K562 (cell line): ENCODE data around the gene SLC38A11. TPM values are rescaled to one million over a fixed set of nuclear protein-coding genes. Genes with fewer than 3 reads are reported as not detected.

Experiments
- ATAC-seq: fragments of 200-7000 bp; cut with Tn5 transposase; 3 replicates; pipeline ENCODE4 v1.9.1; 2020; ENCODE audit warnings: moderate library complexity
- BruUV-seq: library from RNA; stranded (reverse); fragments of 400-500 nt; replicated peaks from 2 replicates; lab custom pipeline; 2021; lab: Mats Ljungman, UMichigan
- CTCF ChIA-PET: fragments of 300-600 bp; formaldehyde crosslinking; extraction: SDS; loops from one replicate; lab custom pipeline; 2021; ENCODE audit warnings: low intra/inter-chr PET ratio; lab: Yijun Ruan, JAX
- POLR2A ChIA-PET: fragments of 300-600, 350-650 bp; sonication (Branson Sonifier 250); formaldehyde crosslinking; extraction: SDS; loops from one replicate; lab custom pipeline; 2021; ENCODE audit warnings: antibody characterized with exemption, inconsistent platforms; lab: Yijun Ruan, JAX
- DNase-seq, 4 experiments: peaks; one replicate each; pipeline versions ENCODE4 v3.0.0 to v3.0.0-alpha.2; 2011 to 2018; ENCODE audit warnings: low spot score in 3 of 4, mixed read lengths in 3 of 4; ENCODE audit errors: extremely low read depth in 1 of 4
- FAIRE-seq: peaks from 2 replicates; lab custom pipeline; 2011; peaks lifted over from hg19 to GRCh38; lab: Jason Lieb, UNC
- H2AFZ ChIP-seq: 2 replicates; pipeline ENCODE4 v1.6.0; 2011; ENCODE audit warnings: low read depth, low read length, control low read depth, inconsistent platforms
- H3K27ac ChIP-seq: fragments of 200-600 bp; 3 replicates; pipeline ENCODE4 v1.8.0; 2011; ENCODE audit warnings: low read depth, mild to moderate bottlenecking, control low read depth, inconsistent platforms, low read length, moderate library complexity, mixed read lengths; ENCODE audit errors: extremely low read depth
- H3K27me3 ChIP-seq, 2 experiments: fragments of 300-600 bp in 1 of 2; 2 replicates in 1 of 2; 3 replicates in 1 of 2; pipeline versions ENCODE4 v1.6.0 to v1.8.0; 2011; ENCODE audit warnings: inconsistent platforms in 2 of 2, low read length in 2 of 2, mild to moderate bottlenecking in 1 of 2, mixed read lengths in 1 of 2, moderate library complexity in 1 of 2; ENCODE audit not compliant: control insufficient read depth in 2 of 2, insufficient read depth in 2 of 2
- H3K36me3 ChIP-seq: fragments of 300-600 bp; 3 replicates; pipeline ENCODE4 v1.8.0; 2011; ENCODE audit warnings: mild to moderate bottlenecking, low read length, inconsistent platforms; ENCODE audit not compliant: control insufficient read depth, insufficient read depth
- H3K4me1 ChIP-seq, 2 experiments: fragments of 200-600 bp in 1 of 2; replicated peaks in 1 of 2; 2 replicates in 1 of 2; 3 replicates in 1 of 2; pipeline versions ENCODE4 v1.5.1 to v1.8.0; 2011; ENCODE audit warnings: inconsistent platforms in 2 of 2, low read length in 2 of 2, mild to moderate bottlenecking in 1 of 2, mixed read lengths in 1 of 2, moderate library complexity in 1 of 2; ENCODE audit not compliant: control insufficient read depth in 2 of 2, insufficient read depth in 2 of 2
- H3K4me2 ChIP-seq: 2 replicates; pipeline ENCODE4 v1.6.1; 2011; ENCODE audit warnings: low read length, control low read depth, inconsistent platforms, mixed read lengths; ENCODE audit not compliant: insufficient read depth
- H3K4me3 ChIP-seq: fragments of 200-600 bp; sonication (generic), shearing (Covaris generic); 2 replicates; pipeline ENCODE4 v1.5.1; 2016; ENCODE audit warnings: control low read depth, inconsistent platforms
- H3K79me2 ChIP-seq: fragments of 200-600 bp; 3 replicates; pipeline ENCODE4 v1.8.0; 2011; ENCODE audit warnings: low read length, inconsistent platforms; ENCODE audit not compliant: control insufficient read depth, insufficient read depth
- H3K9ac ChIP-seq, 2 experiments: 2 replicates each; pipeline versions ENCODE4 v1.6.0 to v1.6.1; 2011; ENCODE audit warnings: low read depth in 2 of 2, low read length in 2 of 2, control low read depth in 1 of 2, inconsistent platforms in 1 of 2, mild to moderate bottlenecking in 1 of 2, mixed read lengths in 1 of 2; ENCODE audit not compliant: insufficient read depth in 1 of 2
- H3K9me1 ChIP-seq: one replicate; pipeline ENCODE4 v1.6.0; 2011; ENCODE audit warnings: inconsistent platforms, mild to moderate bottlenecking, low read length, moderate library complexity; ENCODE audit not compliant: control insufficient read depth, insufficient read depth
- H3K9me3 ChIP-seq: replicated peaks from 2 replicates; pipeline ENCODE4 v1.5.1; 2011; ENCODE audit warnings: low read depth, low read length, inconsistent platforms; ENCODE audit not compliant: control insufficient read depth, insufficient read depth
- H4K20me1 ChIP-seq: replicated peaks from 2 replicates; pipeline ENCODE4 v1.6.1; 2011; ENCODE audit warnings: low read length, inconsistent platforms, mixed read lengths; ENCODE audit not compliant: control insufficient read depth, insufficient read depth
- ATF1 ChIP-seq, 2 experiments: fragments of 450-650 bp in 1 of 2; IDR thresholded peaks; 2 replicates each; pipeline ENCODE4 v1.6.1; 2016; ENCODE audit warnings: missing compliant biosample characterization in 1 of 2, missing genetic modification characterization in 1 of 2
- BCLAF1 ChIP-seq, 2 experiments: fragments of 450-650 bp in 1 of 2; IDR thresholded peaks; 2 replicates each; pipeline ENCODE4 v1.6.1; 2011 to 2017; ENCODE audit warnings: low read depth in 2 of 2, antibody characterized with exemption in 1 of 2, borderline replicate concordance in 1 of 2, low read length in 1 of 2, mild to moderate bottlenecking in 1 of 2, mixed read lengths in 1 of 2; ENCODE audit not compliant: control insufficient read depth in 1 of 2
- C11orf30 ChIP-seq: fragments of 450-650 bp; IDR thresholded peaks from 2 replicates; pipeline ENCODE4 v1.6.1; 2016; ENCODE audit warnings: low read depth, mild to moderate bottlenecking
- ILF3 ChIP-seq: fragments of 450-650 bp; IDR thresholded peaks from 2 replicates; pipeline ENCODE4 v1.6.1; 2018; ENCODE audit warnings: antibody characterized with exemption, mild to moderate bottlenecking, moderate library complexity, borderline replicate concordance
- JUND ChIP-seq, 2 experiments: IDR thresholded peaks; 2 replicates in 1 of 2; 3 replicates in 1 of 2; pipeline ENCODE4 v1.6.1; 2011; ENCODE audit warnings: borderline replicate concordance in 2 of 2, low read depth in 2 of 2, low read length in 2 of 2, improper control_type of control experiment in 1 of 2, missing biosample characterization in 1 of 2, missing genetic modification characterization in 1 of 2, missing genetic modification reagents in 1 of 2
- MTA3 ChIP-seq: fragments of 450-650 bp; formaldehyde crosslinking; IDR thresholded peaks from 2 replicates; pipeline ENCODE4 v1.6.1; 2017; ENCODE audit warnings: mild to moderate bottlenecking, borderline replicate concordance
- NCOA4 ChIP-seq: fragments of 450-650 bp; IDR thresholded peaks from 2 replicates; pipeline ENCODE4 v1.6.1; 2018; ENCODE audit warnings: mild to moderate bottlenecking; ENCODE audit not compliant: partially characterized antibody
- YBX1 ChIP-seq: fragments of 450-650 bp; IDR thresholded peaks from 2 replicates; pipeline ENCODE4 v1.7.1; 2016; ENCODE audit warnings: mild to moderate bottlenecking
- ZNF133 ChIP-seq: fragments of 250-450 bp; sonication (Bioruptor Pico); IDR thresholded peaks from 2 replicates; pipeline ENCODE4 v1.4.0; 2020; ENCODE audit warnings: mild to moderate bottlenecking
- ZNF174 ChIP-seq: fragments of 250-450 bp; sonication (Bioruptor Pico); IDR thresholded peaks from 2 replicates; pipeline ENCODE4 v1.4.0; 2020; ENCODE audit warnings: mild to moderate bottlenecking
- WGBS: fragments of 100-300 bp; shearing (Covaris generic); methylation state at CpG from one replicate; pipeline ENCODE4 v1.1.6; 2016; ENCODE audit warnings: low coverage, mixed read lengths; ENCODE audit not compliant: insufficient coverage; ENCODE audit errors: missing lambda C conversion rate; 5-methylcytosine and 5-hydroxymethylcytosine counted together
- in situ Hi-C: fragments of 300-500 bp; cut with MboI; formaldehyde crosslinking; loops from 4 replicates; pipeline ENCODE4 v1.15.0; 2018; ENCODE audit warnings: inconsistent platforms, mixed read lengths
- intact Hi-C: fragments of 100-400 bp; cut with micrococcal nuclease; formaldehyde crosslinking; loops from 2 replicates; pipeline ENCODE4 v1.14.2; 2022
- polyA plus RNA-seq, 8 experiments: library from polyadenylated mRNA; depleted of rRNA in 4 of 8; stranded (reverse) in 5 of 8; unstranded in 3 of 8; fragments of >200 nt; fragmentation: Nextera tagmentation in 2 of 8; fragmentation: Illumina TruSeq in 1 of 8; extraction: Ambion mirVana in 2 of 8; extraction: Trizol in 1 of 8; gene quantifications; 2 replicates each; pipeline versions ENCODE4 v1.2.1 to v1.2.3, GENCODE V29; 2011 to 2014; ENCODE audit warnings: inconsistent platforms in 1 of 8, missing spikeins in 1 of 8
- total RNA-seq, 7 experiments: library from RNA; depleted of rRNA in 6 of 7; stranded (reverse); fragments of >200 nt in 6 of 7; fragmentation: Illumina TruSeq in 2 of 7; extraction: Trizol in 2 of 7; gene quantifications; 2 replicates each; pipeline versions ENCODE4 v1.2.1 to v1.2.3, GENCODE V29; 2011 to 2021; ENCODE audit warnings: low replicate concordance in 1 of 7
- TF ChIP-seq, protein P1 (sequence below): IDR thresholded peaks from 2 replicates; pipeline ENCODE4 v1.6.1; 2016; ENCODE audit warnings: missing genetic modification characterization, missing compliant biosample characterization
- TF ChIP-seq, protein P2 (sequence below): IDR thresholded peaks from 2 replicates; pipeline ENCODE4 v1.6.1; 2011; ENCODE audit not compliant: insufficient read length; ENCODE audit errors: extremely low read depth

The SLC38A11 gene
- total and polyA plus RNA-seq, 9 of the 15 experiments (the other 6 are each of a cell fraction or from before 2014, with no cell fraction given) = not detected

DNA sequence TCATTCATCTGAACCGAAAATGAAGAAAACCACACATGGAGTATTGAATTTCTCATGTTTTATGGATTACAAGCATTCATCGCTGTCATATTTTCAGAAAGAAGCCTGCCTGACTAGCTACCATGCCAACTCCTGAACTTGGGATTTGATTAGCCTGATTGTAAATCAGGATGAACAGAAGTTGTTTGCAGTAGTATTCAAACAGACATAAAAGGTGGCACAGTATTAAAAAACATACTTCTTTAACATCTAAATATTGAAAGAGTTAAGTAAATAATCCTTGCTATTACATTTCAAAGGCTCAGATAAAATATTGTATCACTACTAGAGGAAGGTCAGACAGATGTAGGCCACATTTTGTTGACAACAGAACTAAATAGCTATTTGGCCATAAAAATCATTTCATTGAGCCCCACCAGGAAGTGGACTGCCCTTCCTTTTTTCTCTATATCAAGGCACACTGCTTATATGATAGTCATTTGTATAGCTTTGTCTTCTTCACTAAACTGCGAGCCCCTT, 21.6 kb downstream of the SLC38A11 start:
- H3K27ac ChIP-seq = no peak overlapping the region
- POLR2A ChIA-PET = no interaction called here
- no peaks in the 10 kb centered on the region for H3K9me1 ChIP-seq
- no peaks in the 10 kb centered on the region for H3K79me2 ChIP-seq
- TF ChIP-seq, protein P1, sequence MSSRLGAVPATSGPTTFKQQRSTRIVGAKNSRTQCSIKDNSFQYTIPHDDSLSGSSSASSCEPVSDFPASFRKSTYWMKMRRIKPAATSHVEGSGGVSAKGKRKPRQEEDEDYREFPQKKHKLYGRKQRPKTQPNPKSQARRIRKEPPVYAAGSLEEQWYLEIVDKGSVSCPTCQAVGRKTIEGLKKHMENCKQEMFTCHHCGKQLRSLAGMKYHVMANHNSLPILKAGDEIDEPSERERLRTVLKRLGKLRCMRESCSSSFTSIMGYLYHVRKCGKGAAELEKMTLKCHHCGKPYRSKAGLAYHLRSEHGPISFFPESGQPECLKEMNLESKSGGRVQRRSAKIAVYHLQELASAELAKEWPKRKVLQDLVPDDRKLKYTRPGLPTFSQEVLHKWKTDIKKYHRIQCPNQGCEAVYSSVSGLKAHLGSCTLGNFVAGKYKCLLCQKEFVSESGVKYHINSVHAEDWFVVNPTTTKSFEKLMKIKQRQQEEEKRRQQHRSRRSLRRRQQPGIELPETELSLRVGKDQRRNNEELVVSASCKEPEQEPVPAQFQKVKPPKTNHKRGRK (tag) = no peak
- TF ChIP-seq ATF1 (CRISPR knock-in tag; IDR thresholded peaks at IDR 0.05) (no peak), ATF1 (tag; IDR thresholded peaks at IDR 0.05) (no peak), NCOA4 (no peak), MTA3 (no peak), JUND (IDR thresholded peaks at IDR 0.05; ENCODE audit: borderline replicate concordance, low read depth, low read length) (no peak), JUND (tag; IDR thresholded peaks at IDR 0.05; ENCODE audit: borderline replicate concordance, low read depth, low read length) (no peak), C11orf30 (no peak), ZNF133 (CRISPR knock-in tag) (no peak), ILF3 (no peak), BCLAF1 (IDR thresholded peaks at IDR 0.05; ENCODE audit: borderline replicate concordance in 1 of 2, control insufficient read depth in 1 of 2, low read depth in 2 of 2, low read length in 1 of 2) (no peak), YBX1 (no peak), ZNF174 (CRISPR knock-in tag) (no peak)
- TF ChIP-seq, protein P2, sequence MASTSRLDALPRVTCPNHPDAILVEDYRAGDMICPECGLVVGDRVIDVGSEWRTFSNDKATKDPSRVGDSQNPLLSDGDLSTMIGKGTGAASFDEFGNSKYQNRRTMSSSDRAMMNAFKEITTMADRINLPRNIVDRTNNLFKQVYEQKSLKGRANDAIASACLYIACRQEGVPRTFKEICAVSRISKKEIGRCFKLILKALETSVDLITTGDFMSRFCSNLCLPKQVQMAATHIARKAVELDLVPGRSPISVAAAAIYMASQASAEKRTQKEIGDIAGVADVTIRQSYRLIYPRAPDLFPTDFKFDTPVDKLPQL = no peak
- no TSS peak for BruUV-seq
- H3K27me3 ChIP-seq = no peaks in the 10 kb centered on the region
- no peak overlapping the region for H2AFZ ChIP-seq
- no peak overlapping the region for H3K4me2 ChIP-seq
- intact Hi-C loops = no loop called here
- ATAC-seq (no peak), DNase-seq (no peak), FAIRE-seq (no peak)
- CTCF ChIA-PET = no interaction called here
- H3K9ac ChIP-seq = no peak overlapping the region
- in situ Hi-C loops = no loop called here
- H3K4me1 ChIP-seq = no peaks in the 10 kb centered on the region
- no peaks in the 10 kb centered on the region for H3K9me3 ChIP-seq
- H3K36me3 ChIP-seq = no peaks in the 10 kb centered on the region
- H3K4me3 ChIP-seq = no peak overlapping the region
- WGBS = 0% methylated on average over 3 of the region's 3 CpGs
- no peaks in the 10 kb centered on the region for H4K20me1 ChIP-seq
